HG02840 (cell line): Measurements from ENCODE around the gene PSMC4.

Experiments
- ATAC-seq: cut with Tn5 transposase; IDR thresholded peaks from one replicate; pipeline ENCODE4 v1.9.1; 2021; ENCODE audit warnings: mild to moderate bottlenecking, moderate library complexity, moderate number of reproducible peaks; ENCODE audit not compliant: unreplicated experiment, low FRiP score

Gene PSMC4

GRCh38 chr19:39970675-39971379 is at the start of gene PSMC4:
PSMC4 (plus strand) TSS chr19:39971165; CDS start chr19:39971203, 38 bp downstream.
- ATAC-seq = peak; percentile 98

- ATAC-seq = no peak
These were observed 47.1 kb upstream of the PSMC4 start for GRCh38 chr19:39923862-39924261.

GRCh38 chr19:39924389-39924788 is 46.6 kb upstream of the PSMC4 start:
- no peak for ATAC-seq

GRCh38 chr19:39924952-39925351 is 46.0 kb upstream of the PSMC4 start:
- ATAC-seq = no peak

- no peak for ATAC-seq
These were observed 44.7 kb upstream of the PSMC4 start for GRCh38 chr19:39926170-39926760.

GRCh38 chr19:39927076-39927475 is 43.9 kb upstream of the PSMC4 start:
- ATAC-seq = no peak

- ATAC-seq = no peak
These were observed 43.2 kb upstream of the PSMC4 start for GRCh38 chr19:39927524-39928356.

GRCh38 chr19:39928357-39928725 is 42.6 kb upstream of the PSMC4 start:
- ATAC-seq = no peak

- ATAC-seq = no peak
These were observed 41.2 kb upstream of the PSMC4 start for GRCh38 chr19:39929750-39930149.

- no peak for ATAC-seq
These were observed 36.2 kb upstream of the PSMC4 start, which contains the start of gene FCGBP for GRCh38 chr19:39934584-39935363. FCGBP (minus strand) TSS chr19:39934634.

- no peak for ATAC-seq
These were observed 35.7 kb upstream of the PSMC4 start for GRCh38 chr19:39935364-39935661.

- no peak for ATAC-seq
These were observed 34.9 kb upstream of the PSMC4 start for GRCh38 chr19:39936020-39936419.

GRCh38 chr19:39936622-39937021 is 34.3 kb upstream of the PSMC4 start:
- ATAC-seq = no peak

- no peak for ATAC-seq
These were observed 33.8 kb upstream of the PSMC4 start for GRCh38 chr19:39937094-39937720.

GRCh38 chr19:39937787-39938186 is 33.2 kb upstream of the PSMC4 start:
- no peak for ATAC-seq

- no peak for ATAC-seq
These were observed 31.4 kb upstream of the PSMC4 start for GRCh38 chr19:39939556-39939955.

GRCh38 chr19:39940221-39940833 is 30.6 kb upstream of the PSMC4 start:
- ATAC-seq = no peak

GRCh38 chr19:39941151-39941550 is 29.8 kb upstream of the PSMC4 start:
- ATAC-seq = no peak

- ATAC-seq = no peak
These were observed 29.2 kb upstream of the PSMC4 start for GRCh38 chr19:39941615-39942365.
